Measurements from ENCODE around the gene ACSL3. TPM values are rescaled to one million over a fixed set of nuclear protein-coding genes. Genes with fewer than 3 reads are reported as not detected.

The ACSL3 gene
- total RNA-seq, 2 donors from 2014 or later = 77.1 to 124 TPM

DNA sequence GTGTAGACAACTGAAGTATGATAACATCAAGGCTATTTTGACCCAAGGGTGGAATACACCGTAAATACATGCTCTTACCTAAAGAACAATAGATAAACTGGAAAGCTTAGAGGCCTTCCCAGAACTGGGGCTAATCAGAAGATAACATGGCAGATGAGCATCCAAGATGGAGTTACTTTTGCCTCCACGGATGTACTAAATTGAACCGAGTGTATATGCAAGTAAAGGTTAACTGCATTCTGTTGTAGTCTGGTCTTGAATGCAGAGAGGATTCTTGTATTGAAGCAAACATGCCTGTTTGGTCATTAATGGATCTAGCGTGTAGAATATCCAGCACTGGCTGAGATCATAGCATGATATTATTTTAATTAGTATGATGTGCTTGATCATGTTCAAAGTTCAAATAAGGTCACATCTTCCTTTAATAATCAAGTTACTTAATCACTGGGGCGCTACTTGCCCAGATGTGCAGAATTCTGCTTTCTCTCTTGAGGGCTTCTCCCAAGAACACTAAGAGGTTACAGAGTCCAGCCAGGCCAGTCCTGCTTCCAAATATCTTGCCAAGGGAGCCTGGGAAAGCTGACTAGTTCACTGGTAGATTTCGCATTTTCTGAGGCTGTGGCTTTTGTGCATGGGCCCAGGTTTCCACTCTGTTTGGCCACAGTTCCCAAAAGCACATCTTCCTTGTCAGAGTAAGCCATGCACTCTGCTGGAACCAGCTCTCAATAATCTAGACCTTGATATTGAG, 37.5 kb upstream of the ACSL3 start:
- 82% methylated on average over 6 of the region's 6 CpGs for WGBS
- DNase-seq (ENCODE audit: low spot score) = no peak
- H3K27me3 ChIP-seq (replicated peaks; ENCODE audit: insufficient read depth) = no peaks in the 10 kb centered on the region
- H3K4me3 ChIP-seq = no peak overlapping the region
- H3K4me1 ChIP-seq (replicated peaks) = no peaks in the 10 kb centered on the region
- TF ChIP-seq POLR2A (IDR thresholded peaks at IDR 0.05) = no peak
- TF ChIP-seq POLR2AphosphoS5 (IDR thresholded peaks at IDR 0.05) = no peak
- TF ChIP-seq, protein P1, sequence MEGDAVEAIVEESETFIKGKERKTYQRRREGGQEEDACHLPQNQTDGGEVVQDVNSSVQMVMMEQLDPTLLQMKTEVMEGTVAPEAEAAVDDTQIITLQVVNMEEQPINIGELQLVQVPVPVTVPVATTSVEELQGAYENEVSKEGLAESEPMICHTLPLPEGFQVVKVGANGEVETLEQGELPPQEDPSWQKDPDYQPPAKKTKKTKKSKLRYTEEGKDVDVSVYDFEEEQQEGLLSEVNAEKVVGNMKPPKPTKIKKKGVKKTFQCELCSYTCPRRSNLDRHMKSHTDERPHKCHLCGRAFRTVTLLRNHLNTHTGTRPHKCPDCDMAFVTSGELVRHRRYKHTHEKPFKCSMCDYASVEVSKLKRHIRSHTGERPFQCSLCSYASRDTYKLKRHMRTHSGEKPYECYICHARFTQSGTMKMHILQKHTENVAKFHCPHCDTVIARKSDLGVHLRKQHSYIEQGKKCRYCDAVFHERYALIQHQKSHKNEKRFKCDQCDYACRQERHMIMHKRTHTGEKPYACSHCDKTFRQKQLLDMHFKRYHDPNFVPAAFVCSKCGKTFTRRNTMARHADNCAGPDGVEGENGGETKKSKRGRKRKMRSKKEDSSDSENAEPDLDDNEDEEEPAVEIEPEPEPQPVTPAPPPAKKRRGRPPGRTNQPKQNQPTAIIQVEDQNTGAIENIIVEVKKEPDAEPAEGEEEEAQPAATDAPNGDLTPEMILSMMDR (IDR thresholded peaks at IDR 0.05) = no peak
- no peaks in the 10 kb centered on the region for H3K36me3 ChIP-seq
- intact Hi-C loops (cut with DNase I) = no loop called here
- no peaks in the 10 kb centered on the region for H3K9me3 ChIP-seq
- H3K27ac ChIP-seq = no peak overlapping the region

DNA sequence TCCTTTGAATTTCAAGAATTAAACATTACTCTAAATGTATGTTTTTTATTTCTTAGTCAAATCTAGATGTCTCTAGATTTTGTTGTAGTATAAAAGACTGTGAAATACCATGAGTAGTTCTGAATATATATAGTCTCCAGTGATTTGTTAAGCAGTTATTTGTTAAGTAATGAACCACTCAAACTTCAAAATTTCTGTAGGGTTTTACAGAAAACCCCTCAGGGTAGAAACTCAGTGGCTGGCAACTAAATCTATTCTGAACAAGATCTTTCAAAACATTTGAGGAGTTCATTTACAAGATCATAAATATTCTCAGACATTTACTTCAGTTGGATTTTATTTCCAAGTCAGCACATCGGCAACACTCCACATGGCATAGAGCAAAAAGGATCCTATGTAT, 35.8 kb upstream of the ACSL3 start:
- Histone ChIP-seq H3K27ac (no peak overlapping the region), H3K36me3 (no peaks in the 10 kb centered on the region), H3K9me3 (no peaks in the 10 kb centered on the region), H3K4me3 (no peak overlapping the region), H3K4me1 (replicated peaks) (no peaks in the 10 kb centered on the region), H3K27me3 (replicated peaks; ENCODE audit: insufficient read depth) (no peaks in the 10 kb centered on the region)
- 32% methylated on average over 1 of the region's 1 CpG for WGBS
- intact Hi-C loops (cut with DNase I) = no loop called here
- TF ChIP-seq POLR2A (IDR thresholded peaks at IDR 0.05) (no peak), POLR2AphosphoS5 (IDR thresholded peaks at IDR 0.05) (no peak)
- TF ChIP-seq, protein P1 (IDR thresholded peaks at IDR 0.05) = no peak
- DNase-seq (ENCODE audit: low spot score) = no peak

DNA sequence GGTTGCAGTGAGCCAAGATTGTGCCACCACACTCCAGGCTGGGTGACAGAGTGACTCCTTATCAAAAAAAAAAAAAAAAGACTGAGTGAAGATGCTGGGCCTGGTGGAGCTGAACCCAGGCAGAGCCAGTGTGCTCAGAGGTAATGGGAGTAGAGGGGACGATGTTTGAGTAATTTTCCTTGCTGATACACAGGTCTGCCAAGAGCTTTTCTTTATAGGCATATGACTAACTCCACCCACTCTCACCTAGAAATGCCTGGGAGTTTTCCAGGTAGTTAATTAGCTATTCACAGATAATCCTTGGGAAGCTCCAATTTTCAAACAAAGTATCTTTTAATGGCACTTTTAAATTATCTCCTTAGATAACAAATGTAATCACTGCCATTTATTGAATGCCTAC, 33.4 kb upstream of the ACSL3 start:
- intact Hi-C loops (cut with DNase I) = no loop called here
- Histone ChIP-seq H3K4me3 (no peak overlapping the region), H3K27me3 (replicated peaks; ENCODE audit: insufficient read depth) (no peaks in the 10 kb centered on the region), H3K27ac (no peak overlapping the region), H3K36me3 (no peaks in the 10 kb centered on the region), H3K4me1 (replicated peaks) (no peaks in the 10 kb centered on the region), H3K9me3 (no peaks in the 10 kb centered on the region)
- 54% methylated on average over 1 of the region's 1 CpG for WGBS
- DNase-seq (ENCODE audit: low spot score) = no peak
- TF ChIP-seq POLR2AphosphoS5 (IDR thresholded peaks at IDR 0.05) = no peak
- TF ChIP-seq POLR2A (IDR thresholded peaks at IDR 0.05) = no peak
- TF ChIP-seq, protein P1 (IDR thresholded peaks at IDR 0.05) = no peak

DNA sequence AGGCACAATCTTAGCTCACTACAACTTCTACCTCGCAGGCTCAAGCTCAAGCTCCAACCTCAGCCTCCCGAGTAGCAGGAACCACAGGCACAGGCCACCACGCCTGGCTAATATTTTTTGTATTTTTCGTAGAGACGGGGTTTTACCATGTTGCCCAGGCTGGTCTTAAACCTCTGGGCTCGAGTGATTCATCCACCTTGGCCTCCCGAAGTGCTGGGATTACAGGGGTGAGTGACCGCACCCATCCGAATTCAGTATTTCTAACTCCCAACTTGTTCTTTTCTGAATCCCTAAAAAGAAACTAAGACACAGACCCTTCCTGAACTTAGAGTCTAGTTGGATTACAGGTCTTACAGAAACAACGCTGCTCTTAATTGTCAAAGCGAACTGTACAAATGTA, 32.3 kb upstream of the ACSL3 start:
- no peak for DNase-seq (ENCODE audit: low spot score)
- TF ChIP-seq, protein P1 (IDR thresholded peaks at IDR 0.05) = no peak
- TF ChIP-seq POLR2AphosphoS5 (IDR thresholded peaks at IDR 0.05) = no peak
- no peak for TF ChIP-seq POLR2A (IDR thresholded peaks at IDR 0.05)
- intact Hi-C loops (cut with DNase I) = no loop called here
- Histone ChIP-seq H3K4me1 (replicated peaks) (no peaks in the 10 kb centered on the region), H3K27ac (no peak overlapping the region), H3K36me3 (no peaks in the 10 kb centered on the region), H3K27me3 (replicated peaks; ENCODE audit: insufficient read depth) (no peaks in the 10 kb centered on the region), H3K9me3 (no peaks in the 10 kb centered on the region), H3K4me3 (no peak overlapping the region)
- WGBS = 95% methylated on average over 11 of the region's 11 CpGs

DNA sequence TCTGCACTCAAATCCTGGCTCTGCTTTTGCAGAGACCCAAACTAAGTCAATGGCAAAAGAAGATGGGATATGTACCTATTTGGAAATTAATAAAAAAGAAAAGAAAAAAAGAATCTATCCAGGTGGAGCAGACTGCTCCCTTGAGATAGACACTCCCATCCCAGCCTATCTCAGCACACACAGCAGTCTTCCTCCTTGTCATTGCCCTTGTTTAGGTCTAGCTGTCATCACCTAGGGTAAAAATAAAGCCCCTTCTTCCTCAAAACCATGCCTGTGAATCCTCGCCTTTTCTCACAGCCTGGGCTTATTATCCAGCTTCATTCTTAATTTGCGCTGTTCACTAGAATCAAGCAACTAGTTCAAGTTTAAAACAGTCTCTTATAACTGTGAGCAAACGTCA, 30.7 kb upstream of the ACSL3 start:
- no peak for DNase-seq (ENCODE audit: low spot score)
- intact Hi-C loops (cut with DNase I) = no loop called here
- Histone ChIP-seq H3K27me3 (replicated peaks; ENCODE audit: insufficient read depth) (no peaks in the 10 kb centered on the region), H3K4me3 (no peak overlapping the region), H3K36me3 (no peaks in the 10 kb centered on the region), H3K4me1 (replicated peaks) (no peaks in the 10 kb centered on the region), H3K27ac (no peak overlapping the region), H3K9me3 (no peaks in the 10 kb centered on the region)
- TF ChIP-seq POLR2AphosphoS5 (IDR thresholded peaks at IDR 0.05) (no peak), POLR2A (IDR thresholded peaks at IDR 0.05) (no peak)
- TF ChIP-seq, protein P1 (IDR thresholded peaks at IDR 0.05) = no peak
- 61% methylated on average over 3 of the region's 3 CpGs for WGBS

Data from prostate gland (tissue), 2 donors.